ENCODE data around the gene MUL1.
A peak's percentile ranks its signal among the peaks of the same experiment; 100 is the strongest.

MUL1 gene

DNA sequence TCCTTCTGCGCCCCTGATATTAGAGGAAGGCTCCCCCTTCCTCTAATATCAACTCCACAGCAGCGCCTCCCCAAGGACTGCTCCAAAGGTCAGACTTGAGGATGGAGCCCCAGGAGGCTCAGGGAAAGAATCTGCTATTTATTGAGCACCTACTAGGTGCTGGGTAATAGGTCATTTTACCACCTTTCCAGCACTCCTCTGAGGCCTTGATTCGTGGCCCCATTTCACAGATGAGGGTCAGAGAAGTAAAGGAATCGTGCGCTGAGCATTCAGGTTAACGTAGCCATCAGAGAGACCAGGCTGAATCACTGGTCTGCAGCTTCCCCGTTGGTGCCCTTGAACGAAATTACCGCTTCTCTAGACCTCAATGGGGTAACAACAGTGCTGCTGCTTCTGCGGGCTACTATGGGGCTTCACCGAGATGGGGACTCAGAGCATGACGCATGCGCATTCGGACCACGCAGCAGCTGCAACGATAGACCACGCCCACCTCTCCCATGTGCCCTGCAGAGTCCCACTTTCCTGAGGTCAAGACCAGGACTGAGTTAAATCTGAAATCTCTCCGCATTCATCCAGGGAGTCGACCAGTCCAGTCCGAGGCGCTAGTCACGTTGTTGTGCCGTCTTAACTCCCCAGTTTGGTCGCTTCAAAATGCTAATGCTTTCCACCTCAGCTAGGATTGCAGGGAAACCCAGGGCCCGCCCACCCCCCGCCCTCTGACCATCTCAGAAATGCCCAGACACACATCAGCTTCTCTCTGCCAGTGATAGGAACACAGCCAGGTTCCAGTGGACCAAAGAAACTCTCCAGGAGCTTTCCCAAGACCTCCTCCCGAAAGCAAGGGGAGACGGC is 34.9 kb downstream of the MUL1 start:
- H3K4me3 ChIP-seq (ENCODE audit: low read length in 2 of 2): peak overlapping the region; percentile 23 to 41
- peak overlapping the region; percentile 58 to 92 for H3K27ac ChIP-seq (ENCODE audit: low read depth in 2 of 2, low read length in 2 of 2)
- H3K9ac ChIP-seq (ENCODE audit: low read depth in 1 of 2, low read length in 2 of 2): no peak overlapping the region

DNA sequence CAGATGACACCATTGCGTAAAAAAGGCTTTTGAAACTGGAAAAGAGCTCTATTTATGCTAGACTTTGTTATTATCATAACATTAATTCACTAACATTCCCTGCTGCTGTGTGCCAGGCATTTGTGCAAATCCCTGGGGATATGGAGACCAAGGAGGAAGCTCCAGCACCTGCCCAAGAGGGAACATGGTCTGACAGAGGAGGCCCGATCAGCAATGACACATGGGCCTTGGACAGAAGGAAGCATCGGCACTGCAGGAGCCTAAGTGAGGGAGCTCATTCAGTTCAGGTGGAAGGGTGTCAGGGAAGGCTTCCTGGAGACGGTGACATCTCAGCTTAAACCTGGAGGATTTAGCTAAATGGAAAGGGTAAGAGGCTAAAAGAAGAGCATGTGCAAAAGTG is 35.8 kb downstream of the MUL1 start:
- no peak overlapping the region for H3K27ac ChIP-seq (ENCODE audit: low read depth in 2 of 2, low read length in 2 of 2)
- H3K9ac ChIP-seq (ENCODE audit: low read depth in 1 of 2, low read length in 2 of 2): no peak overlapping the region
- H3K9me3 ChIP-seq (ENCODE audit: control insufficient read depth in 2 of 2, low read length in 2 of 2): no peaks in the 10 kb centered on the region
- H3K4me1 ChIP-seq (ENCODE audit: control insufficient read depth in 2 of 2, insufficient read depth in 2 of 2, low read length in 2 of 2): peaks cover 41 to 42% of the 10 kb centered on the region in 2 donors
- H3K4me3 ChIP-seq (ENCODE audit: low read length in 2 of 2): no peak overlapping the region
- peaks cover 0 to 6% of the 10 kb centered on the region in 2 donors for H3K27me3 ChIP-seq (ENCODE audit: control insufficient read depth in 2 of 2, insufficient read depth in 2 of 2, low read length in 2 of 2)
- H3K36me3 ChIP-seq (ENCODE audit: control insufficient read depth in 2 of 2, insufficient read depth in 2 of 2, low read length in 2 of 2): no peaks in the 10 kb centered on the region

More for the DNA sequence above, 34.9 kb downstream of the MUL1 start:
- H3K9me3 ChIP-seq (ENCODE audit: control insufficient read depth in 2 of 2, low read length in 2 of 2): no peaks in the 10 kb centered on the region
- no peaks in the 10 kb centered on the region for H3K36me3 ChIP-seq (ENCODE audit: control insufficient read depth in 2 of 2, insufficient read depth in 2 of 2, low read length in 2 of 2)
- peaks cover 2 to 6% of the 10 kb centered on the region in 2 donors for H3K27me3 ChIP-seq (ENCODE audit: control insufficient read depth in 2 of 2, insufficient read depth in 2 of 2, low read length in 2 of 2)
- H3K4me1 ChIP-seq (ENCODE audit: control insufficient read depth in 2 of 2, insufficient read depth in 2 of 2, low read length in 2 of 2): peaks cover 50 to 51% of the 10 kb centered on the region in 2 donors

DNA sequence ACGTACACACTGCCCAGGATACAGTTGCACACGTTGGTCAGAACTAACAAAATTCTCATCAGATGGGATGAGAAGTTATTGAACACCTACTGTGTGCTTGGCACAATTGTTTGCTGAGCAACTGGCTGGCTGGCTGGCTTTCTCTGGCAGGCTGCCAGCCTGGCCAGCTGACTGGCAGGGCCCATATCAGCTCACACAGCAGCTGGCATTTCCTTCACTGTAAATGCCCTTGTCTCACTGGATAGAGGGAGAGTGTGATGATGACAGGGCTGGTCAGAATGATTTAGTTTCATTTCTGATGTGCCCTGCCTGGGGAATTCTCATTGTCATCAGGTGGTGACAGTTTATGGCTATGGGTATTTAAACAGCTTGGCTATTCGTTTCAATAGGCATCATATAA is 37.8 kb downstream of the MUL1 start:
- H3K27ac ChIP-seq (ENCODE audit: low read depth in 2 of 2, low read length in 2 of 2): peak overlapping the region; percentile 58 to 70

DNA sequence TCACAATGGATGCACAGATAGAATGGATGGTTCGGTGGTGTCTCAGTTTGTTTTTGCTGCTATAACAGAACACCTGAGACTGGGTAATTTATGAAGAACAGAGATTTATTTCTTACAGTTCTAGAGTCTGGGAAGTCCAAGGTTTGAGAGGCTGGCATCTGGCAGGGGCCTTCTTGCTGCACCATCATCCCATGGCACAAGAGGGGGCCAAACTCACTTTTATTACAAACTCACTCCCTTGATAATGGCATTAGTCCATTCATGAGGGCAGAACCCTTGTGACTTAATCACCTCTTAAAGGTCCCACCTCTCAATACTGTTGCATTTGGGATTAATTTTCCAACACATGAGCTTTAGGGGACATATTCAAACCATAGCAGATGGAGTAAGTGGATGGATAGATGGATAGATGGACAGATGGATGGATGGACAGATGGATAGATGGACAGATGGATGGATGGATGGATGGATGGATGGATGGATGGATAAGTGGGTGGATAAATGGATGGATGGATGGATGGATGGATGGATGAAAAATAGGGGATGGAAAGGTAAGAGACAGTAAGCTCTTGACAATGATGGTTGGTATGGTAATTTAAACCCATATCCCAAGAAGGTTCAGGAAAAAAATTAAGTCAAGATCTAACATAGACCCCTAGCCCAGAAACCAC is 38.4 kb downstream of the MUL1 start:
- H3K4me1 ChIP-seq (ENCODE audit: control insufficient read depth in 2 of 2, insufficient read depth in 2 of 2, low read length in 2 of 2): peaks cover 18 to 21% of the 10 kb centered on the region in 2 donors
- H3K27me3 ChIP-seq (ENCODE audit: control insufficient read depth in 2 of 2, insufficient read depth in 2 of 2, low read length in 2 of 2): peaks cover 0 to 3% of the 10 kb centered on the region in 2 donors
- H3K4me3 ChIP-seq (ENCODE audit: low read length in 2 of 2): no peak overlapping the region
- peak overlapping the region in 1 of 2 donors; percentile 58 for H3K27ac ChIP-seq (ENCODE audit: low read depth in 2 of 2, low read length in 2 of 2)
- H3K9ac ChIP-seq (ENCODE audit: low read depth in 1 of 2, low read length in 2 of 2): no peak overlapping the region
- no peaks in the 10 kb centered on the region for H3K36me3 ChIP-seq (ENCODE audit: control insufficient read depth in 2 of 2, insufficient read depth in 2 of 2, low read length in 2 of 2)
- H3K9me3 ChIP-seq (ENCODE audit: control insufficient read depth in 2 of 2, low read length in 2 of 2): no peaks in the 10 kb centered on the region

More for the DNA sequence above, 37.8 kb downstream of the MUL1 start:
- Histone ChIP-seq H3K4me3 (ENCODE audit: low read length in 2 of 2) (no peak overlapping the region), H3K4me1 (ENCODE audit: control insufficient read depth in 2 of 2, insufficient read depth in 2 of 2, low read length in 2 of 2) (peaks cover 24 to 28% of the 10 kb centered on the region in 2 donors), H3K36me3 (ENCODE audit: control insufficient read depth in 2 of 2, insufficient read depth in 2 of 2, low read length in 2 of 2) (no peaks in the 10 kb centered on the region), H3K27me3 (ENCODE audit: control insufficient read depth in 2 of 2, insufficient read depth in 2 of 2, low read length in 2 of 2) (peaks cover 0 to 2% of the 10 kb centered on the region in 2 donors), H3K9me3 (ENCODE audit: control insufficient read depth in 2 of 2, low read length in 2 of 2) (no peaks in the 10 kb centered on the region), H3K9ac (ENCODE audit: low read depth in 1 of 2, low read length in 2 of 2) (peak overlapping the region in 1 of 2 donors; percentile 26)

DNA sequence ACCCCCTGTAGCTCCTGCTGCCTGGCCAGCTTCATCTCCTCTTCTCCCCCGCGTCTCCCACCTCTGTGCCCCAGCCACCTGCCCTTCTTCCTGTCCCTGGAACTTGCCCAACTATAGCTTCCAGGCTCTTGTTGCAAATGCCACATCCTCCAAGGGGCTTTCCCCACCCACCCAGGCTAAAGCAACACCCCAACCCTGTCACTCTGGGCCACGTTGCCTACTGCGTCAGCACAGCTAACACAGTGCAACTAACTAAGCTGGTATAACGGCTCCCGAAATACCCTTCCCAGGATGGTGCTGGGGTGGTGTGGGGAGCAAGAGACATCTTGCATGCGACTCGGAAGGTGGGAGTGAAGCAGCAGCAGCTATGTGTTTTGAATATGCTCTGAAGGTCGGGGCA is 41.7 kb downstream of the MUL1 start:
- Histone ChIP-seq H3K9ac (ENCODE audit: low read depth in 1 of 2, low read length in 2 of 2) (no peak overlapping the region), H3K27me3 (ENCODE audit: control insufficient read depth in 2 of 2, insufficient read depth in 2 of 2, low read length in 2 of 2) (peaks cover 0 to 3% of the 10 kb centered on the region in 2 donors), H3K4me3 (ENCODE audit: low read length in 2 of 2) (no peak overlapping the region), H3K4me1 (ENCODE audit: control insufficient read depth in 2 of 2, insufficient read depth in 2 of 2, low read length in 2 of 2) (peaks cover 6 to 8% of the 10 kb centered on the region in 2 donors), H3K36me3 (ENCODE audit: control insufficient read depth in 2 of 2, insufficient read depth in 2 of 2, low read length in 2 of 2) (no peaks in the 10 kb centered on the region), H3K27ac (ENCODE audit: low read depth in 2 of 2, low read length in 2 of 2) (no peak overlapping the region), H3K9me3 (ENCODE audit: control insufficient read depth in 2 of 2, low read length in 2 of 2) (no peaks in the 10 kb centered on the region)

DNA sequence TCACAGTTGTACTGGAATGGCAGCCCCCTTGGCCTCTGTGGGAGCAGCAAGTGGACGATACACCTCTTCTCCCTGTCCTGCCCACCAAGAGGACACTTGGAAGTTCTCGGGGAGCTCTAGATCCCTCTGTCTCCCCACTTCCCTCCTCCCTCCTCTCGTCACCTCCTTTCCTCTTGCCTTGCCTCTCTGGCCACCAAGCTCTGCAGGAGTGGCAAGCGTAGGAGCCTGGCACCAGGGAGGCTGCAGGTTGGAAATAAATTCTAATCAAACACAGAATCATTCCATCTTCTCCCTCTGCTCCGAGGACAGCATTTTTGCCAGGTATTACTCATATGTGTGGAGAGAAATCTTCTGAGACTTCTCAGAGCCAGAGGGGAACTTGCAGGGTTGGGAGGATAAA is 42.8 kb downstream of the MUL1 start:
- no peak overlapping the region for H3K9ac ChIP-seq (ENCODE audit: low read depth in 1 of 2, low read length in 2 of 2)

DNA sequence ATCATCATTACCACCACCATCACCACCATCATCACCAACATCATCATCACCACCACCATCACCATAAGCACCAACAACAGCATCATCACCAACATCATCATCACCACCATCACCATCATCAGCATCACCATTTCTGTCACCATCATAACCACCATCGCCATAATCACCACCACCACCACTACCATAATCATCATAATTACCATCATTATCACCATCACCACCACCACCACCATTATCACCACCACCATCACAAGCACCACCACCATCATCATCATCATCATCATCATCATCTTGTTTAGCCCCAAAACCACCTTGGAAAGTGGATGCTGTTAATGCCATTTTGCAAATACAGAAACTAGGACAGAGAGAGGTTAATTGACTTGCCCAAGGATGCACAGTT is 44.4 kb downstream of the MUL1 start:
- no peak overlapping the region for H3K4me3 ChIP-seq (ENCODE audit: low read length in 2 of 2)
- H3K4me1 ChIP-seq (ENCODE audit: control insufficient read depth in 2 of 2, insufficient read depth in 2 of 2, low read length in 2 of 2): no peaks in the 10 kb centered on the region
- no peaks in the 10 kb centered on the region for H3K36me3 ChIP-seq (ENCODE audit: control insufficient read depth in 2 of 2, insufficient read depth in 2 of 2, low read length in 2 of 2)
- H3K27me3 ChIP-seq (ENCODE audit: control insufficient read depth in 2 of 2, insufficient read depth in 2 of 2, low read length in 2 of 2): peaks cover 0 to 3% of the 10 kb centered on the region in 2 donors
- no peak overlapping the region for H3K27ac ChIP-seq (ENCODE audit: low read depth in 2 of 2, low read length in 2 of 2)
- H3K9me3 ChIP-seq (ENCODE audit: control insufficient read depth in 2 of 2, low read length in 2 of 2): no peaks in the 10 kb centered on the region
- no peak overlapping the region for H3K9ac ChIP-seq (ENCODE audit: low read depth in 1 of 2, low read length in 2 of 2)

More for the DNA sequence above, 42.8 kb downstream of the MUL1 start:
- Histone ChIP-seq H3K4me3 (ENCODE audit: low read length in 2 of 2) (no peak overlapping the region), H3K27me3 (ENCODE audit: control insufficient read depth in 2 of 2, insufficient read depth in 2 of 2, low read length in 2 of 2) (peaks cover 0 to 3% of the 10 kb centered on the region in 2 donors), H3K9me3 (ENCODE audit: control insufficient read depth in 2 of 2, low read length in 2 of 2) (no peaks in the 10 kb centered on the region), H3K36me3 (ENCODE audit: control insufficient read depth in 2 of 2, insufficient read depth in 2 of 2, low read length in 2 of 2) (no peaks in the 10 kb centered on the region), H3K4me1 (ENCODE audit: control insufficient read depth in 2 of 2, insufficient read depth in 2 of 2, low read length in 2 of 2) (peaks cover 2 to 3% of the 10 kb centered on the region in 2 donors), H3K27ac (ENCODE audit: low read depth in 2 of 2, low read length in 2 of 2) (no peak overlapping the region)

DNA sequence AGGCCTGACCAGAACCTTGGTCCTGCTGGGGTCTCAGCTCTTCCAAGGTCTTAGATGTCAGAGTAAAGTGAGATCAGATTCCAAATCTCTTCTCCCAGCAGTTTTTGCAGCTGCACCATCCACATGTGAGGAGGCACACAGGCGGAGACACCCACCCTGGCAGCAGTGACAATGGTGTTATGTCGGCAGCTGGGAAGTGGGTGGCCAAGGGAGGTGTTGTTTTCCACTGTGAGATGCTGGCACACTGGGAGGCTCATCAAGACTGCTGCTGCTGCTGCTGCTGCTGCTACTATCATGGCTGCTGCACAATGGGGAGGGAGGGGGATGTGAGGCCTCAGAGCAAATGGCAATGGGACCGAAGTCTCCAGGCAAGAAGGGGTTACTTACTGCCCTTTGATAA is 45.6 kb downstream of the MUL1 start:
- H3K4me3 ChIP-seq (ENCODE audit: low read length in 2 of 2): no peak overlapping the region
- no peak overlapping the region for H3K27ac ChIP-seq (ENCODE audit: low read depth in 2 of 2, low read length in 2 of 2)
- H3K9me3 ChIP-seq (ENCODE audit: control insufficient read depth in 2 of 2, low read length in 2 of 2): no peaks in the 10 kb centered on the region
- H3K9ac ChIP-seq (ENCODE audit: low read depth in 1 of 2, low read length in 2 of 2): no peak overlapping the region
- no peaks in the 10 kb centered on the region for H3K36me3 ChIP-seq (ENCODE audit: control insufficient read depth in 2 of 2, insufficient read depth in 2 of 2, low read length in 2 of 2)
- no peaks in the 10 kb centered on the region for H3K4me1 ChIP-seq (ENCODE audit: control insufficient read depth in 2 of 2, insufficient read depth in 2 of 2, low read length in 2 of 2)
- peaks cover 0 to 3% of the 10 kb centered on the region in 2 donors for H3K27me3 ChIP-seq (ENCODE audit: control insufficient read depth in 2 of 2, insufficient read depth in 2 of 2, low read length in 2 of 2)

DNA sequence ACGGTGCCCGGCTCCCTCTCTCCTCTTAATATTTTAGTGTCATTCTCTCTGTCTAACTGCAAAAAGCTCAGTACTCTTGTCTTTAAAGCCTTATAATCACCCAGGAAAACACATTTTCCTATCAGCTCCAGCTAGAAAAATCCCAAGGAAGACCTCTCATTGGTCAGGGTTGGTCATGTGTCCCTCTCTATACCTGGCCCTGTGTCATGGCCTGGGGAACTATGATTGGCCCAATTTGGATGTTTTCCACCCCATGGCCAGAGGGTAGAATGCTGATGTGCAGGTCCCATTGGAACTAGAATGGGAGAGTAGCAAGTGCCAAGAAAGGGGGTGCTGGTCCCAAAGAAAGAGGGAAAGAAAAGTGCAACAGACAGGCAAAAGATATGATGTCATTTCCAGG is 49.2 kb downstream of the MUL1 start:
- H3K9ac ChIP-seq (ENCODE audit: low read depth in 1 of 2, low read length in 2 of 2): no peak overlapping the region
- no peaks in the 10 kb centered on the region for H3K27me3 ChIP-seq (ENCODE audit: control insufficient read depth in 2 of 2, insufficient read depth in 2 of 2, low read length in 2 of 2)
- no peaks in the 10 kb centered on the region for H3K4me1 ChIP-seq (ENCODE audit: control insufficient read depth in 2 of 2, insufficient read depth in 2 of 2, low read length in 2 of 2)
- no peak overlapping the region for H3K27ac ChIP-seq (ENCODE audit: low read depth in 2 of 2, low read length in 2 of 2)
- no peak overlapping the region for H3K4me3 ChIP-seq (ENCODE audit: low read length in 2 of 2)
- H3K36me3 ChIP-seq (ENCODE audit: control insufficient read depth in 2 of 2, insufficient read depth in 2 of 2, low read length in 2 of 2): no peaks in the 10 kb centered on the region
- no peaks in the 10 kb centered on the region for H3K9me3 ChIP-seq (ENCODE audit: control insufficient read depth in 2 of 2, low read length in 2 of 2)

DNA sequence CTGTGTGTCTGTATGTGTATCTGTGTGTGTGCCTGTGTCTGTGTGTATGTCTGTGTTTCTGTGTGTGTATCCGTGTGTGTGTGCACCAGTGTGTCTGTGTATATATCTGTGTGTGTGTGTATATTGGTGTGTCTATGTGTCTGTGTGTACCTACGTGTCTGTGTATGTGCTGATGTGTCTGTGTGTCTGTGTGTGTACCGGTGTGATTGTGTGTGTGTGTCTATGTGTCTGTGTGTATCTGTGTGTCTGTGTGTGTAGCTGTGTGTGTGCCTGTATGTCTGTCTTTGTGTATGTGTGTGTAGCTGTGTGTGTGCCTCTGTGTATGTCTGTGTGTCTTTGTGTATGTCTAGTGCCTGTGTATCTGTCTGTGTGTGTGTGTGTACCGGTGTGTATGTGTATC is 53.9 kb downstream of the MUL1 start:
- Histone ChIP-seq H3K27ac (ENCODE audit: low read depth in 2 of 2, low read length in 2 of 2) (no peak overlapping the region), H3K4me1 (ENCODE audit: control insufficient read depth in 2 of 2, insufficient read depth in 2 of 2, low read length in 2 of 2) (no peaks in the 10 kb centered on the region), H3K27me3 (ENCODE audit: control insufficient read depth in 2 of 2, insufficient read depth in 2 of 2, low read length in 2 of 2) (no peaks in the 10 kb centered on the region)

More for the DNA sequence above, 53.9 kb downstream of the MUL1 start:
- H3K9me3 ChIP-seq (ENCODE audit: control insufficient read depth in 2 of 2, low read length in 2 of 2): no peaks in the 10 kb centered on the region
- H3K4me3 ChIP-seq (ENCODE audit: low read length in 2 of 2): no peak overlapping the region
- no peaks in the 10 kb centered on the region for H3K36me3 ChIP-seq (ENCODE audit: control insufficient read depth in 2 of 2, insufficient read depth in 2 of 2, low read length in 2 of 2)
- H3K9ac ChIP-seq (ENCODE audit: low read depth in 1 of 2, low read length in 2 of 2): no peak overlapping the region

All from mucosa of rectum (tissue), 2 donors.